ENCODE results near the gene HRH1.
A peak's percentile ranks its signal among the peaks of the same experiment; 100 is the strongest.
"Not testable (repeated sequence)": the region's sequence is repeated elsewhere in the genome, so short reads cannot be mapped to it uniquely, and the experiment has no call there.

The HRH1 gene

DNA sequence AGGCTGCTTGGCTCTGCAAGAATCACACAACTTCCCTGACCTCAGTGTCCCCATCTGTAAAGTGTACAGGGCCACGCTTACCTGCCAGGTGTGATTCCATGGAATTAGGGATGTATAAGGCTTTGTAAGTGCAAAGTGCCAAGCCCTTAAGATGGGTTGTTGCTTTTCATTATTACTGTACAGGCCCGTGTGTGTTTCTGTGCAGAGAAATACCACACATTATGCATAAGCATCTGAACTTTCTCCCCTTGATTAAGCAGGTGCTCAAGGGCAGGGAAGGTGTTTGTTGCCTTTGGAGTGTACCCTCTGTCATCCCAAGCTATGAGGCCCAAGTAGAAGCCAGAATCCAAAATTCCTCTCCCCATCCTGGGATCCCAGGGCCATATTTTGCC lies 13.6 kb upstream of the HRH1 start:
- DNase-seq (ENCODE audit: low spot score) = no peak

DNA sequence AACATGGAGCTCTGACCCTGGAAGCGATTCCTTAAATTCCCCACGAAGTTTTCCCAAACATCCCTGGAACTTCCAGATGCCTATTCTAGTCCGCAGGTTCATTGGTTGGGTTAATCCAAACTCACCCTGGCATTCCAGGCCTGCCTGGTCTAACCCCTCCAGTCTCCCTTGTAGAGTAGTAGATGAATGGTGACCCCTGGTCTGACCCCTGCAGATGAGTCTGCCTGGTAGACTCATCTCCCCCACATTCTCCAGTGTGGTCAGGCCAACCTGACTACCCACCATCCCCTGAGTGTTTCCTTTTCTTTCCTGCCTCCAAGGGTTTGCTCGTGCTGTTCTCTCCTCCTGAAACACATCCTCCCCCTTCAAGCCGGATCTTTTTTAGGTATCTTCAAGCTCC lies 10.8 kb upstream of the HRH1 start:
- no peak for DNase-seq (ENCODE audit: low spot score)

DNA sequence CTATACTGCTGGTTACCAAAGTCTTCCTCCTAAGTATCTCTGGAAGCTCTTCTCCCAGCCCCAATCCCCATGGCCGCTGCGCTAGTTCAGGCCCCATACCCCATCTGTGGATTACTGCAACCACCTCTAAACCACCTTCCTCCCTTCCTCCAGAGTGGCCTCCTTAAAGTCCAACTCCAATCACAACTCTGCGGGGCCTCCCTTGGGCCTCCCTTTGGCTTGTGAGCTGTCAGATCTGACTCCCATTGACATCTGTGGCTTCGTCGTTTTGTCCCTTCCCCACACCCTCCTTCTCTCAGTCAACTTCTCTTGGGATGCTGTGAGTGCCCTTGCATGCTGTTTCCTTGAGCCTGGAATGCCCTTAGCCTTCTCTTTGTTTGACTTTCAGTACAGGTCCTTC lies 9.3 kb upstream of the HRH1 start:
- DNase-seq (ENCODE audit: low spot score) = no peak

DNA sequence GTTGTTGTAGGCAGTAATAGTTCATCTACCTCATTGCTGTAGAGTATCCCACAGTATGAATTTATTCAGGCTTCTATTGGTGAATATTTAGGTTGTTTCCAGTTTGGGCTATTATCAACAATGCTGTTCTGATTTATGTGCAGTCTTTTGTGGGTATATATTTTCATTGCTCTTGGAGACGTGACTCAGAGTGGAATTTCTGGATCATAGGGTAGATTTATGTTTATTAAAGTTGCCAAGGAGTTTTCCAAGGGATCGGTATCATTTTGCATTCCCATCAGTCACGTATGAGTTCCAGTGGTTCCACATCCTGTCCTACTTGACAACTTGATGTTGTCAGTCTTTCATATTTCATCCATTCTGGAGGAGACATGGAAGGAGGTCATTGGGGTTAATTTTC lies 8.4 kb upstream of the HRH1 start:
- peak; percentile 22 for DNase-seq (ENCODE audit: low spot score)

DNA sequence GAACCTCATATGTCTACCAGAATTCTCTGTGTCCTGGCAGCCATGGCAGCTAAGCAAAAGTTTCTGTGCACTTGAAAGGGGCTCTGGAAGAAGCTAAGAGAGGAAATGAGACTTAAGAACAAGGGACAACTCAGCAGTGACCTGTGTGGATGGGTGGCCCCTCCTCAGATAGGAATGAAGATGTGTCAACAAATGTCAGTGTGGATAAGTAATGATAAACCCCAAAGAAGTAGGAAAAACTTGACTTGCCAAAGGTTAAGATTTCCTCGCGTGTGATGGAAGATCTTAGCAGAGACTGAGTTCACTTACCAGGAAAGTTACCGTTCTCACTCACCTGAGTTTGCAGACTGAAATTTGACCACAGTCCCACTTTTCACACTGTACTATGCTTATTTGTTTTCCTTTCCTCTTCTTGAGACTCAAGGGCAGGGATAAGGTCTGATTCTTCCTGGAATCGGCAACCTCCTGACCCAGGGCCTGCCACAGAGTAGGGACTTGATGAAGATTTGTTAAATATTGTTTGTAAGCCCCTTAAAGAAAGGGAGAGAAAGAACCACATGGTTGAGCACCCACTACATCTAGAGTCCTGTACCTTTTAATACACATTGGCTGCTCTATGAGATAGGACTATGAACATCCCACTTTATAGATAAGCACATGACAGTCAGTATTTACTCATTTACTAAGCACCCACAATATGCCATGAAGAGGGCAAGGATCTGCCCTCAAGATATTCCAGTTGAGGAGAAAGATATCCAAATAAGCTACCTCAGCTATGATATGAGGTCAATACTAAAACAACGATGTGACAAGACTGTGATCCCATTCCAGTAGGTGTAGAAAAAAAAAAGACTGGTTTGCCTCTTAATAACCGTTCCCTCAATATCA lies 7.3 kb upstream of the HRH1 start:
- DNase-seq (ENCODE audit: low spot score) = no peak

- no peak for DNase-seq (ENCODE audit: low spot score)
Measured at GRCh38 chr3:11150256-11150655, 4.0 kb upstream of the HRH1 start.

- DNase-seq (ENCODE audit: low spot score) = no peak
Measured at GRCh38 chr3:11152301-11152700, 2.0 kb upstream of the HRH1 start.

GRCh38 chr3:11154953-11155325 lies 646 bp downstream of the HRH1 start:
- no peak for DNase-seq (ENCODE audit: low spot score)

GRCh38 chr3:11155341-11156025 lies 1.2 kb downstream of the HRH1 start:
- peak; percentile 63 for DNase-seq (ENCODE audit: low spot score)

DNA sequence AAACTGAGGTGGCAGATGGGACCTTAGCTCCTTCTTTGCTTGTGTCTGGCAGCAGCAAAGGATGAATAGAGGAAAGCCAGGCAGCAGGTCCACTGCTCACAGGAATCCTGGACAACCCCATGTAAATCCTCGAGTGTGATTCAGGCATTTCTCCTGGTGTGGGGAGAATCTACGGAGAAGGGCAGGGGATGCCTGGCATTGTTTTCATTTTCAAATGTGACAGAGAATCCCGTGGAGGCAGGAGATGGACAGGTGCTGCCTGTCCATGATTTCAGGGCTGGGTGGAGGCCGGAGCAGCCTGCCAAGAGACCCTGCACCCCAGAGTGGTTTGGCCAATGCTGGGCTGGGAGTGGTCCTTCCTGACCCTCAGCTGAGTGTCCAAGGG lies 1.7 kb downstream of the HRH1 start:
- no peak for DNase-seq (ENCODE audit: low spot score)

GRCh38 chr3:11157421-11157820 lies 3.1 kb downstream of the HRH1 start:
- DNase-seq (ENCODE audit: low spot score) = no peak

DNA sequence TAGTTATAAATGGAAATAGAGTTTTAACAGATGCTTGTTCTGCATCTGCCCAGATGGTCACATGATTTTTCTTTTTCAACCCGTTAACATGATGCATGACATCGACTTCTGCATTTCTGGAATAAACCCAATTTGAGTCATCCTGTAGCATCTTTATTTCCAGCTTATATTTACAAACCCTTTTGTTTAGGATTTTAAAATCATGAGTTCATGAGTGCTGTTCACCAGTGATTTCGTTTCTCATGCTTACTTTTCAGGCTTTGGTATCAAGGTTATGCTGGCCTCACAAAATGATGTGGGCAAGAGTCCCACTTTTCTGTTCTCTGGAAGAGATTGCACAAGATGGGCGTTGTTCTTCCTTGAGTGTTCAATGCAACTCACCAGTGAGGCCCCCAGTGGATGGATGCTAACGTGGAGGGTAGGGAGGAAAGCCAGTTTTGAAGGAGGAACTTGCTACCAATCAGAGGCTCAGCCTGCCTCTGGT lies 5.2 kb downstream of the HRH1 start:
- no peak for DNase-seq (ENCODE audit: low spot score)

DNA sequence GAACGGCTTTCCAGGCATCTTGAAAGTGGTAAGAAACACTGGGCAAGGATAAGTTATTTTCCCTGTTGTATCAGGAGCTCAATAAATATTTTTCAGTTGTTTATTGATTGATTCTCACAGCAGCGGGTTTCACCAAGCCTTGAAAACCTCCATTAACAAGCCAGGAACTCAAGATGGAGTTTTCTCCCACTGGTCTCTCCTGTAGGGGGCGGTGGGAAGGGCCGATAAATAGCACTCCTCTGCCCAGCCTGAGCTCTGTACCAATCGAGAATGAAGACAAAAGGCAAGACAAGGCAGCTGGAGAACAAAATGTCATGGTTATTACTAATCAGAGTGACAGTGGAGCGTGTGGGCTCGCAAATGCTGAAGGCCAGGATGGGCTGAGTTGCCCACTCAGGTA lies 7.4 kb downstream of the HRH1 start:
- no peak for DNase-seq (ENCODE audit: low spot score)

DNA sequence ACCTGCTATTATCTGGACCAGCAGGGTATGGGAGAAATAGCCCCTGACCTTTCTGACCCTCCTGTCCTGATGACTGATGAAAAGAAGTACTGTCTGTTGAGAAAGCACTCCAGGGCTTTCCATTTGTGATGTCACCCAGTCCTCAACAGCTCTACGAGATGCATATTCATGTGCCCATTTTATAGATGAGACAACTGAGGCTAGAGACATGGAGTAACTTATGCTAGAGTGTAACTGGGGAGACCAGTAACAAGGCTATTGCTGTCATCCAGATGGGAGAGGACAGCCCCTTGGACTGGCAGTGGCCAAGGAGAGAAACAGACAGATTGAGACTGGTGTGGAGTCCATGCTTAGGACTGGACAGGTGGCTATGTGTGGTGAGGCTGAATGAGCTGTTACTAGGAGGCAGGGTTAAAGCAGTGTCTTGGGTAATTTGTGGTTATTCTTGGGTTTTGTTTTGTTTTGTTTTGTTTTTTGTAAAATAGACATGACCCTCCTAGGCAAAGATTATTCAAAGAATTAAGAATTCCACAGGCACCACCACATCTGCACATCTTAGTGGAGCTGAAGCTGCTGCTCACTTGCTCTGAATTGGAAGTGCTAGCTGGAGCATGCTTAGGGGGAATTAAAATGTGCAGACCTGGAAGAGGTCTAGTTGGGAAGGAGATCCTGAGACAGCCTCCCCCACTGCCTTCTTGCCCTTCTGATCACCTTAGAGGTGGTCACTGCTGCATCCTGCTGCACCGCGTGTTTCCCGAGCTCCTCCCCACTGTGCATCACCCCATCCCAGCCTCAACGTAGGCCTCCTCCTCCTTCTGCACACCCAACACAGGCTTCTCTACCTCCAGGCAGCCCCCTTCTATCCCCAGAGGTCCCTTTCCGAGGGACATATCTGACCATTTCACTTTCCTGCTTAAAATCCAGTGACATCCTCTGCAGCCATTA lies 8.4 kb downstream of the HRH1 start:
- no peak for DNase-seq (ENCODE audit: low spot score)

DNA sequence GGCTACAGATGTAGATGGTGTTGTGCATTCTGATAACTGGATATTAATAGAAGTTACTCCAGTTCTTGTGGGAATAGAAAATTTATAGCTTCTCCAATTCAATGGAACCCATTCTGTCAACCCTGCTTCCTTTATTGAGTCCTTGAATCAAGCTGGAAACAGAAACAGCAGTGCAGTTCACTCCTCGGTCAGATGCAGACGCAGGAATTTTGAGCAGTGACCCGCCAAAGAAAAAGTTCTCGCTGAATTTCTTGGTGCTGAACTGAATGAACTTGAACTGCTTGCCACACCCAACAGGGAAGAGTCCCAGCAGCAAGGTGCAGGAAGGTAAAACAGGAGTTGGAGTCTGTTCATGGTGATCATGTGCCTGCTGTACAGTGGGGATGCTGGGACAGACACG lies 10.3 kb downstream of the HRH1 start:
- DNase-seq (ENCODE audit: low spot score) = no peak

DNA sequence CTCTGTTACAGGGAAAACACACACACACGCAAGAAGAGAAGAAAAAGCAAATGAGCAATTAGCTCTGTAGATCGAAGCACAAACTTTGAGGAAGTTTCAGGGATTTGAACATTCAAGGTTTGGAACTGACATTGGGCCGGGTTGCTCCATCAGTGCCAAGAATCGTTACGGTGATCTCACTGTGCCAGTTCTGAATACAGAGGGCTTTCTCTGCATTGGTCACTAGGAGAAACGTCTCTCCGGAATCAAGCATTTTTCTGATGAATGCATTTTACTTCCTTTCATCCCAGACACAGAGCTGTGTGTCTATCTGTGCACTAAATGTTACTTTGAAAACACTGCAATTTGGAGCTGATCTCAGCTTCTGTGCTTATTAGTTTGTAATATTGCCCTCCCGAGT lies 11.2 kb downstream of the HRH1 start:
- DNase-seq (ENCODE audit: low spot score) = no peak

DNA sequence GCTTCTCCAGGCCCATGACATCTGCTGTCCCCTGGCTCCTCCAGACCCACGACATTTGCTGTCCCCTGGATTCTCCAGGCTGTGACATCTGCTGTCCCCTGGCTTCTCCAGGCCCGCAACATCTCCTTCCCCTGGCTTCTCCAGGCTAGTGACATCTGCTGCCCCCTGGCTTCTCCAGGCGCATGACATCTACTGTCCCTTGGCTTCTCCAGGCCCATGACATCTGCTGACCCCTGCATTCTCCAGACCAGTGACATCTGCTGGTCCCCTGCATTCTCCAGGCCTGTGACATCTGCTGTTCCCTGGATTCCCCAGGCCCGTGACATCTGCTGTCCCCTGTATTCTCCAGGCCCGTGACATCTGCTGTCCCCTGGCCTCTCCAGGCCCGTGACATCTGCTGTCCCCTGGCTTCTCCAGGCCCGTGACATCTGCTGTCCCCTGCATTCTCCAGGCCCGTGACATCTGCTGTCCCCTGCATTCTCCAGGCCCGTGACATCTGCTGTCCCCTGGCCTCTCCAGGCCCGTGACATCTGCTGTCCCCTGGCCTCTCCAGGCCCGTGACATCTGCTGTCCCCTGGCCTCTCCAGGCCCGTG lies 12.6 kb downstream of the HRH1 start:
- DNase-seq (ENCODE audit: low spot score) = not testable (repeated sequence)

DNA sequence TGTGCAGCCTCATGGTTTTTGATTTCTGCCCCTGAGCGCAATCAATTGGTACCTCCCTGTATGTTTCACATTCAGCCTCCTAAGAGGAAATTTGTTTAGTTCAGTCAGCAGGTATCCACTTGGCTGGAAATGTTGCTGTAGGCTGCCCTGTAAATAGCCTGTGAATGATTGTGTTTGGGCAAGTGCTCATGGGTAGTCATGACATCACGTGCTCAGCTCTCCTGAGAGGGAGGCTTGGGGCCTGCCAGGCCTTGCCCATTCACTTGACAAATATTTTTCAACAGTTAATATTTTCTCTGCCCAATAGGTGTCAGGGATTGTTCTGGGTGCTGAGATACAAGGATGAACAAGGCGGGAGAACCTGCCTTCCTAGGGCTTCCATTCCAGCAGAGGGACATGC lies 13.3 kb downstream of the HRH1 start:
- no peak for DNase-seq (ENCODE audit: low spot score)

- no peak for DNase-seq (ENCODE audit: low spot score)
Measured at GRCh38 chr3:11168406-11168805, 14.1 kb downstream of the HRH1 start.

DNA sequence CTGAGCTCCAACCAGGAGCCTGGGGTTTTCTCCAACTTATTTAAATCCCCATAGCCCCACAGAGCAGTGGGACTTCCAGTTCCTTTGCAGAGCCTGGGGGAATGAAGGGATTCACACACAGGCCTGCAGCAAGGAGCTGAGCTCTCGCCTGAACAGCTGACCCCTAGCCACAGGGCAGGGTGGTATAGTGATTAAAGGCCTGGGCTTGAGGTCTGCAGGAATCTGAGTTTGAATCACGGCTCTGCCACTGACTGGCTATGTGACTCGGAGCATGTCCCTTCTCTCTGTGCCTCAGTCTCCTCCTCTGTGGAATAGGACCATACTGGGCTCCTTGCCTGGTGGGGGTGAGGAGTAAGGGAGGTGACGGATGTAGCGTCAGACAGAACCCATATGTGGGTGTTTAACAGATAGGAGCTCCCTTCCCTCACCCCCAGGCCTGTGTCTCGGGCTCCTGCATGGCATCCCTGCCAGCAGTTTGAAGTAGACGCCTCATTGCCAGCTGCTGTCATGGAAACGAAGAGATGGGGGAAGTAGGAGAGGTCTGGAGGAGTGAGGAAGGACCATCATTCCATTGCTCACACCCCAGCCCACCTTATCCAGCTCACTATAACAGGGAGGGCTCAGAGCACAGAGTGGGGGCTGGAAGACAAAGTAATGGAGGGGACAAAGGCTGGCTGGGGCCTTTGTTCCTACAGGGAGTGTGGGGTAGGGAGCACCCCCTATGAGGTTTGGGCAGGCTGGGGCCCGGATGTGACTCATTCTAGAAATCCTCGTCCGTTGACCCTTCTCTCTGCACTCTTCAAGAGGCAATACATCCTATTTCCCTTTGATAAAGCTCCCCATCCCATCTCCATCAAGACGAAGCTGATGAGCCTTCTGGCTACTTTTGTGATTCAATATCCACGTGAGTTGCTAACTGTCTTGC lies 14.8 kb downstream of the HRH1 start:
- peak; percentile 7 for DNase-seq (ENCODE audit: low spot score)

Measured in SW480 (cell line).